DOHH2 (cell line): ENCODE data around the gene YBX2.

Source experiments
- EZH2phosphoT487 ChIP-seq: fragments of 200-600 bp; sonication (generic); IDR thresholded peaks from 2 replicates; pipeline ENCODE4 v1.6.1; 2017; ENCODE audit warnings: borderline replicate concordance, mild to moderate bottlenecking, antibody characterized with exemption, low read length, moderate library complexity, mixed read lengths
- TF ChIP-seq, protein P1 (sequence below): fragments of 200-600 bp; sonication (generic); IDR thresholded peaks from one replicate; pipeline ENCODE4 v1.5.1; 2014; ENCODE audit warnings: antibody characterized with exemption, mild to moderate bottlenecking, low read depth, low read length; ENCODE audit not compliant: poor library complexity, severe bottlenecking

DNA sequence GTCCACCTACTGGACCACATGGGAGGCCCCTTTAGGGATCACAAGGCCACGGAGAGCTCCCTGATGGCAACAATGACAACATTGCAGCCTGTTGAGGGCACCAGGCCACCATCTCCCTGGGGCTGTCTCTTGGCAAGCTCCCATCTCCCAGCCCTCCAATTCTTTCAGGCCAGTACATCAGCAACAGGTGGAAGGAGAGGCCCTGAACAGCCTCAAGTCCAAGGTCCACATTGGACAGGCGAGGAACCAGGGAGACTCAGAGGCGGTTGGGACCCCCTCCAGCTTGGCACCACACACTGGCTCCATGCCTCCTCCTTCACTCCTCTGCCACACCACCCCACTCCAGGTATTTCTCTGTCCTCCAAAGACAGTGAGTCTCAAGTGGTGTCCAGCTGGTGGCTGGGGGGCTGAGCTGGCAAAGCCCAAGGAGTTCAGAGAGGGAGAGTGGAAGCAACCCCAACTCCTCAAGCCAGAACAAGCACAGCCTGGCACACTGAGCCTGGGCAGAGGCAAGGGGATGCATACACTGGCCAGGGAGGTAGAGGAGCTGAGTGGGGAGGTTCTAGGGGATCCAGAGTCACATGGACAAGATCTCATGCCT lies 40.6 kb upstream of the YBX2 start:
- TF ChIP-seq, protein P1, sequence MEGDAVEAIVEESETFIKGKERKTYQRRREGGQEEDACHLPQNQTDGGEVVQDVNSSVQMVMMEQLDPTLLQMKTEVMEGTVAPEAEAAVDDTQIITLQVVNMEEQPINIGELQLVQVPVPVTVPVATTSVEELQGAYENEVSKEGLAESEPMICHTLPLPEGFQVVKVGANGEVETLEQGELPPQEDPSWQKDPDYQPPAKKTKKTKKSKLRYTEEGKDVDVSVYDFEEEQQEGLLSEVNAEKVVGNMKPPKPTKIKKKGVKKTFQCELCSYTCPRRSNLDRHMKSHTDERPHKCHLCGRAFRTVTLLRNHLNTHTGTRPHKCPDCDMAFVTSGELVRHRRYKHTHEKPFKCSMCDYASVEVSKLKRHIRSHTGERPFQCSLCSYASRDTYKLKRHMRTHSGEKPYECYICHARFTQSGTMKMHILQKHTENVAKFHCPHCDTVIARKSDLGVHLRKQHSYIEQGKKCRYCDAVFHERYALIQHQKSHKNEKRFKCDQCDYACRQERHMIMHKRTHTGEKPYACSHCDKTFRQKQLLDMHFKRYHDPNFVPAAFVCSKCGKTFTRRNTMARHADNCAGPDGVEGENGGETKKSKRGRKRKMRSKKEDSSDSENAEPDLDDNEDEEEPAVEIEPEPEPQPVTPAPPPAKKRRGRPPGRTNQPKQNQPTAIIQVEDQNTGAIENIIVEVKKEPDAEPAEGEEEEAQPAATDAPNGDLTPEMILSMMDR: no peak
- TF ChIP-seq EZH2phosphoT487: no peak
